Lower leg skin (tissue), 4 donors: ENCODE data around the gene SLC13A5. TPM values are rescaled to one million over a fixed set of nuclear protein-coding genes. Genes with fewer than 3 reads are reported as not detected.

Experiments
- DNase-seq, 2 donors: peaks; one replicate each; pipeline ENCODE4 v3.0.0-alpha.2; 2019; ENCODE audit warnings: low spot score in 2 of 2
- H3K4me3 ChIP-seq: fragments of 200-600 bp; sonication (generic); 2 replicates; pipeline ENCODE4 v1.5.1; 2017; ENCODE audit warnings: mild to moderate bottlenecking, low read depth; ENCODE audit not compliant: poor library complexity, severe bottlenecking
- POLR2A ChIP-seq, 2 donors: fragments of 450-650 bp; IDR thresholded peaks; one replicate each; pipeline ENCODE4 v1.6.1; 2016 to 2017; ENCODE audit warnings: antibody characterized with exemption in 2 of 2, mild to moderate bottlenecking in 1 of 2, moderate library complexity in 1 of 2
- WGBS, 2 donors: methylation state at CpG; one replicate each; pipeline ENCODE4 v1.1.5; 2018; 5-methylcytosine and 5-hydroxymethylcytosine counted together
- intact Hi-C: fragments of 100-400 bp; cut with DNase I; formaldehyde crosslinking; loops from one replicate; pipeline ENCODE4 v1.15.0; 2023; ENCODE audit warnings: low total_unique reads
- total RNA-seq, 4 donors: library from RNA; depleted of rRNA; stranded (reverse); fragments of >200 nt; gene quantifications; one replicate each; pipeline ENCODE4 v1.1.0, GENCODE V29; 2016
- TF ChIP-seq, protein P1 (sequence below), 3 donors: fragments of 450-650 bp; IDR thresholded peaks; one replicate each; pipeline ENCODE4 v1.5.1; 2016; ENCODE audit warnings: antibody characterized with exemption in 3 of 3, mild to moderate bottlenecking in 3 of 3, moderate library complexity in 2 of 3

Gene SLC13A5
- total RNA-seq, 4 donors from 2014 or later = not detected

DNA sequence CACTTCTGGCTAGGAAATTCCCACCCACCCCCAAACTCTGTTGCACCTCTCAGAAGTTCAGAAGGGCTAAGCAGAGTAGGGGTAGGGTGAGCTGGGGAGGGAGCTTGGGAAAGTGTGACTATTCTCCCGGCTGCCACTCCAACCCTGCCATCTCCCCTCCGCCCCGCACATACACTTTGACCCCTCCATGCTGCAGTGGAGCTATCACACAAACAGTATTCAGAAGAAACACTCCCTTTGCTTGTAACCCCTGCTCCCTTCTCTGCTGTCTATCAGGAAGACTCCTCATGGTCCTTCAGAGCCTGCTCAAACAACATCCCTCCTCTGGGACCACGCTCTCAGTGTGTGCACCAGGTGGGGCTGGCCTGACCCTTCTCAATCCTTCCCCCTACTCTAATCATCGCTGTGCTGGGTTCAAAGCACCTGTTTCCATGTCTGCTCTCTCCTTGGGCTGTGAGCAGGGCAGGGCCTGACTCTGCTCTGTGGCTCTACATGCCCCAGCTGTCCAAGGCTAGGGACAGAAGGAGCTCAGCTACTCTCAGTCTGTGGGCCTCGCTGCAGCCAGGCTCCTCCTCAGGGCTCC, 8.6 kb downstream of the SLC13A5 start:
- DNase-seq = no peak
- H3K4me3 ChIP-seq = no peak overlapping the region
- 78 to 94% methylated on average over 6 of the region's 6 CpGs for WGBS, 2 donors
- intact Hi-C loops = no loop called here
- TF ChIP-seq POLR2A (IDR thresholded peaks at IDR 0.05) = no peak
- TF ChIP-seq, protein P1, sequence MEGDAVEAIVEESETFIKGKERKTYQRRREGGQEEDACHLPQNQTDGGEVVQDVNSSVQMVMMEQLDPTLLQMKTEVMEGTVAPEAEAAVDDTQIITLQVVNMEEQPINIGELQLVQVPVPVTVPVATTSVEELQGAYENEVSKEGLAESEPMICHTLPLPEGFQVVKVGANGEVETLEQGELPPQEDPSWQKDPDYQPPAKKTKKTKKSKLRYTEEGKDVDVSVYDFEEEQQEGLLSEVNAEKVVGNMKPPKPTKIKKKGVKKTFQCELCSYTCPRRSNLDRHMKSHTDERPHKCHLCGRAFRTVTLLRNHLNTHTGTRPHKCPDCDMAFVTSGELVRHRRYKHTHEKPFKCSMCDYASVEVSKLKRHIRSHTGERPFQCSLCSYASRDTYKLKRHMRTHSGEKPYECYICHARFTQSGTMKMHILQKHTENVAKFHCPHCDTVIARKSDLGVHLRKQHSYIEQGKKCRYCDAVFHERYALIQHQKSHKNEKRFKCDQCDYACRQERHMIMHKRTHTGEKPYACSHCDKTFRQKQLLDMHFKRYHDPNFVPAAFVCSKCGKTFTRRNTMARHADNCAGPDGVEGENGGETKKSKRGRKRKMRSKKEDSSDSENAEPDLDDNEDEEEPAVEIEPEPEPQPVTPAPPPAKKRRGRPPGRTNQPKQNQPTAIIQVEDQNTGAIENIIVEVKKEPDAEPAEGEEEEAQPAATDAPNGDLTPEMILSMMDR (IDR thresholded peaks at IDR 0.05) = no peak

DNA sequence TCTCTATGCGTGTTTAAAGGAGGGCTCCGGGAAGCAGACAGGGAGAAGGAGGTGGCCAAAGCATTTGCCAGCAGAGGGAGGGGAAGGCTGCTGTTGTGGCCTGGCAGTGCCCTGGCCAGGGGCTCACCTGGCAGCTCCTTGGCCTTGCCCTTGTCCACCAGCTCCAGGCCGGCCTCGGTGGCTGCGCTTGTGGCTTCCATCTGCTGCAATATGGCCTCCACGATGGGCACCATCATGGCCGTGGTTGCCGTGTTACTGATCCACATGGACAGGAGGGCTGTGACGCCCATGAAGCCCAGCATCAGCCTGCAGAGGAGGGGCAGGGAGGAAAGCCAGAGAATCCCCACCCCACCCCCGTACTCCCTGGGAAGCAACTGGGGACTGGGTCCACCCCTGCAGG, 9.4 kb downstream of the SLC13A5 start:
- intact Hi-C loops = no loop called here
- DNase-seq = no peak
- WGBS, 2 donors = 78 to 89% methylated on average over 10 of the region's 10 CpGs
- H3K4me3 ChIP-seq = no peak overlapping the region
- TF ChIP-seq, protein P1 (IDR thresholded peaks at IDR 0.05) = no peak
- TF ChIP-seq POLR2A (IDR thresholded peaks at IDR 0.05) = no peak

DNA sequence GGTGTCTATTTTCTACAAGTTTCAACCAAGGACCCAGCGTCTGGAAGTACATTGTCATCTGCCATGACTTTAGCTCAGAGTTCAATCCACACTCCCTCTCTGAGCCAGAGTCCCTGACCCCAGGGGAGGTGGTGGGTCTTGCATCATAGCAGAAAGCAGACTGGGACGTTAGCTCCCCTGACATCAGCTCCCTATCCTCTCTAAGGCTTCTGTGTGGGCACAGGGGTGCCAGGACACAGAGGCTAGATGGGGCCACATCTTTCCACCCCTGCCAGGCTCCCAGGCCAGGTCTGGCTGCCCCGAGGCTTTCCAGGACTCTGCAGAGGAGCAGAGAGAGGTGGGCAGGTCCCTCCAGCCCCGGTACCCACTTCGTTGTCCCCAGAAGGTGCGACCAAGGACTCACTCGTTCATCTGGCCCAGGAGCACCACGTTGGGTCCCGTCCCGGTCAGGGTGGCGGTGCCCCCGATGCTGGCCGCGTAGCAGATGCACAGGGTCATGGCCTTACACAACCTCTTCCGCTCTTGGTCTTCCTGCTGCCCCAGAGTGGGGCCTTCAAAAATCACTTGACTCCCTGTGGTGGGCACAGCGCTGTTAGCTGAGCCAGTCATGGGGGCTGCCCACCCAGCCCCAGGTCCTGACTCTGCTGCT, 10.5 kb downstream of the SLC13A5 start:
- no peak for DNase-seq
- no peak for TF ChIP-seq POLR2A (IDR thresholded peaks at IDR 0.05)
- TF ChIP-seq, protein P1 (IDR thresholded peaks at IDR 0.05) = no peak
- WGBS, 2 donors = 89 to 90% methylated on average over 14 to 16 of the region's 16 CpGs
- H3K4me3 ChIP-seq = no peak overlapping the region
- intact Hi-C loops = no loop called here

DNA sequence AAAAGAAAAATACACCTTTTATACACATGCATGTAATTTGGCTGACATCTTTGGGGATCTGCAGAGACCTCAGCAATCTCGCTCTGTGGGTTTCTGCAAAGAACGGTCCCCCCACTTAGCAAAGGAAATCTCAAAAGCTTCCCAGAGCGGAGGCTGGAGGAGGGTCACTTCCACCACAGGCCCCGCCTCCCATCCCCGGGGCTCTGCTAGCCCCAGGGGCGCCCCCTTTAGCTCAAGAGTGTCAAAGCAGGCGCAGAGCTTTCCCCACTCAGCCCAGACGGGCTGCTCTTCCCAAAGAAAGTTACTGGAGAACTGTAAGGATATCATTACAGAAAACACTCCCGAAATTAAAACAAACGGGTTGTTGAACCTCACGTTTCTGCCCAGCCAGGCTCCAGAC, 11.4 kb downstream of the SLC13A5 start:
- no peak for DNase-seq
- H3K4me3 ChIP-seq = no peak overlapping the region
- 34 to 37% methylated on average over 11 of the region's 11 CpGs for WGBS, 2 donors
- TF ChIP-seq POLR2A (IDR thresholded peaks at IDR 0.05) = no peak
- TF ChIP-seq, protein P1 (IDR thresholded peaks at IDR 0.05) = no peak
- intact Hi-C loops = no loop called here

DNA sequence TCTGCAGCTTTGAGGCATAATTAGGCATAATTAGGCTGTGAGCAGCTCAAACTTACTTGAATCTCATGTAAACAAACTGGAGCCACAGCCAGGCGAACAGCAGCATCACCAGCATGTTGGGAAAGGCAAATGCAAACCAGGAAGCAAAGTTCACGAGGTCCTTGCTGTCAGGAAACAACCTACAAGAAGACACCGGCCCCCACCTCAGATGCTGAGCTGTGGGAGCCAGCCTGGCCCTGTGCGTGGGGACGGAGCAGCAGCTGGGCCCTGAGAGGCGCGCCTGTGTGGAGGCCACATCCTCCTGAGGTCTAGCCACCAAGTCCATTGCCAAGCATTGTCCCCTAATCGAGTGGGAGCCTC, 12.2 kb downstream of the SLC13A5 start:
- H3K4me3 ChIP-seq = no peak overlapping the region
- intact Hi-C loops = no loop called here
- DNase-seq = no peak
- 84 to 86% methylated on average over 8 of the region's 8 CpGs for WGBS, 2 donors
- TF ChIP-seq, protein P1 (IDR thresholded peaks at IDR 0.05) = no peak
- TF ChIP-seq POLR2A (IDR thresholded peaks at IDR 0.05) = no peak
